Measurements from ENCODE around the gene ANKRD12.
A peak's percentile ranks its signal among the peaks of the same experiment; 100 is the strongest.
"Not testable (repeated sequence)": the region's sequence is repeated elsewhere in the genome, so short reads cannot be mapped to it uniquely, and the experiment has no call there.

The ANKRD12 gene

DNA sequence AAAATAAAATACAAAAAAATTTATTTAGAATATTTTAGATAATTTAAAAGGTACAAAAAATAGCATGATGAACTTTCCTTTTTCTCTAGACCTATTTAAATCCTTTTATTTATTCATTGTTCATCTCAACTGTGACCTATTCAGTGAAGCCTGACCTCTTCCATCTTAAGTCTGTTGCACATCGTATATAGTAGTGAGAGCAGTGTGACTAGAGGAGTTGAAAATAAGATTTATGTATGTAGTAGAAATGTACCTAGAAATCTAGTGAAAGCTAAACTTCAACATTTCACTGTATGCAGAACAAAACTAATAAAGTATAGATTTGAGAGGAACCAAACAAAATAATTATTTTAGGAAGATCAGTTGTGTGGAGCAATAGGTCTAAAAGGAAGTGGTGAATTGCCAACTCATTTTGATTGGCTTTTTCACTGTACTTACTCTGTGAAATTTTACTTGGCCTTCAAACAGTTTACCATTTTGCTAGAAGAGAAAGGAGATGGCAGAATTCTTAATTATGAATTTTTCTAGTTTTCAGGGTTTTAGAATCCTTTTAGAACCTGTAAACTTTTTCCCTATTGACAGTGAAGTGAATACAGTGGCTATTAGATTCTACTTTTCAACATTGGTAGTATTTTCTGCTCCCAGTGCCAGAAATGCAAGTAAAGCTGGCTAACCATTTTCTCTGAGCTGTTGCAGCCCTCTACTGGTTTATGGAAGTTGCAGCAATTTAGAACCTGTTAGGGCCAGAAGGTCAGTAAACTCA, 11.0 kb downstream of the ANKRD12 start:
- DNase-seq, result peak; percentile 23 to 77

DNA sequence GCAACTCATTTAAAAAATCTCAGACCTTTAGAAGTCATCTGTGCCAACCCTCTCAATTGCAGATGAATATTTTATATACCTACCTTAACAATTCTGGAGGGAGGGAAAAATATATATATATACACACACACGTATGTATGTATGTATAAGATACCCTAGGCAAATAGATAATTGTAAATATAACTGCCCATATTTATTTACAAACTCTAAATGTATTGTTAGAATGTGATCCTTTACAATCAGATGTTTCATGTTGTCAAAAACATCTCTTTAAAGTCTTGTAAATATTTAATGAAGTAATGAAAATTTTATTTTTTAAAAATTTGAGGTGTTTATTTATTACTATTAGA, 11.6 kb downstream of the ANKRD12 start:
- no peak for DNase-seq

DNA sequence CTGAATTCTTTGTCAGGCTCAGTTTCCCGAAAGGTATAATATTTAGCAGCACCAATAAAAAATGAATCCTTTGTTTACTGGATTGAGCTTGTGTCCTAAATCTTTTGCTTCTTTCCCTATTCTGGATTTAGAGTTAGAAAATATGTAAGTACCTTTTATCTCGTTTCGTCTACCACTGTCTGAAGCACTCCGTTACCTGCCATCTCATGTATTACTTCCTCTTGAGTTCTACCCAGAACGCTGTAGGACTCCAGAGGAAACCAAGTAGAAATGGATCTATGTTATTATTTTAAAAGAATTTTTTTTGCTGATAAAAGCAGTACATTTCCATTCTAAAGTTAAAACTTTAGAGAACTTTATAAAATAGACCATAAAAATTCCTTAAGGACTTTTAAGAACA, 13.5 kb downstream of the ANKRD12 start:
- DNase-seq, result no peak

DNA sequence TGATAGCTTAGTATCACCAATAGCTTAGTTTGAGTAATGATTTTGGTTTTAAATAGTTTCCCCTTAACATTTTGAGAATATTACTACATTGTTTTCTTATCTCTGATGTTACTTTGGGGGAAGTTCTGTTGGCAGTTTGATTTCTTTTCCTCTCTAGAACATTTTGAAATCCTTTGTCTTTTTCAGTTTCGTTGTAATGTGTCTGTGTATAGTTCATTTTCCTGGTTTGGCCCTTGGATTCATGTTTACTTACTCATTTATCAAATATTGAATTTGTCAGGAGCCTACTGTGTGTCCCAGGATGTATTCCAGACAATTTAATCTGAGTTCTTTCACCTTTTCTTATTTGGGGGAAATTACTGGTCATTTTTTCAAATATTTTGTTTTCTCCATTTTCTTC, 16.7 kb downstream of the ANKRD12 start:
- DNase-seq, result no peak

DNA sequence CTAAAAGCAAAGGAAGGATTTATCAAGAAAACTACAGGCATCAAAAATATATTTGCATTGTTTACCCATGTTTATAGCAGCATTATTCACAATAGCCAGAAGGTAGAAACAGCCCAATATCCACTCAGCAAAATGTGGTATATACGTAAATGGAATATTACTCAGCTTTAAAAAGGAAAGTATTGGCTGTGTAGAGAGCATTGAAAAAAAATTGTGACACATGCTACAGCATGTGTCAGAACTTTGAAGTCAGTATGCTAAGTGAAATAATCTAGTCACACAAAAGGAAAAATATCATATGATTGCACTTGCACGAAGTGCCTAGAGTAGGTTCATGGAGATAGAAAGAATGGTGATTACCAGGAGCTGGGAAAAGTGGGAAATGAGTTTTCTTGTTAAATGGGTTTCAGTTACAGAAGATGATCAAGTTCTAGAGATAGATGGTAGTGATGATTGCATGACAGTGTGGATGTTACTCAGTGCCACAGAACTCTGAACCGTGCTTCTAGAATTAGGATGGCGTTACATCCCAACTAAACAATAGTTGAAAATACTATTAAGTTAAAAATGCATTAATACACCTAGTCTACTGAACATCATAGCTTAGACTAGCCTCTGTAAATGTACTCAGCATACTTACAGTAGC, 20.1 kb downstream of the ANKRD12 start:
- no peak for DNase-seq

DNA sequence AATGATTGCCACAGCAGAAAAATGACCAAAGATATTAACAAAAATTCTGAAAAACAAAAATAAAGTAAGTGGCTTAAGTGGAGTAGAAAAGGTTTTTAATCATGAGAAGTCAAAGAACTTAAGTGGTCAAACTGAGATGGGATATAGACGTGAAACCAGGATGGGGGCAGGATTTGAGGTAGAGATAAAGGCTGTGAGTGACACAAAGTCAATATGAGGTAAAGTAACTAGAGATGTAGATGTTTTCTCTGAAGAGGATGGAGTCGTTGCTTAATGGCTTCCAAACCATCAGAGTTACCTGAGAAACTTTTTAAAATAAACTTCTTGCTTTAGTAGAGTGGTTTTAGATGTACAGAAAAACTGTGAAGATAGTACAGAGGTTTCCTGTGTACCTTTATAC, 21.2 kb downstream of the ANKRD12 start:
- DNase-seq, result no peak

DNA sequence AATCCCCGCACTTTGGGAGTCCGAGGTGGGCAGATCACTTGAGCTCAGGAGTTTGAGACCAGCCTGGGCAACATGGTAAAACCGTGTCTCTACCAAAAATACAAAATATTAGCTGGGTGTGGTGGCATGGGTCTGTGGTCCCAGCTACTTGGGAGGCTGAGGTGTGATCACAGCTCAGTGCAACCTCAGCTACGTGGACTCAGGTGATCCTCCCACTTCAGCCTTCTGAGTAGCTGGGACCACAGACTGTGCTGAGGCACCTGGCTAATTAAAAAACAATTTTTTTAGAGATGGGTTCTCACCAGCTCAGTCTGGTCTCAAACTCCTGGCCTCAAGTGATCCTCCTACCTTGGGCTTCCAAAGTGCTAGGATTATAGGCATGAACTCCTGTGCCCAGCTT, 23.4 kb downstream of the ANKRD12 start:
- DNase-seq, result no peak

DNA sequence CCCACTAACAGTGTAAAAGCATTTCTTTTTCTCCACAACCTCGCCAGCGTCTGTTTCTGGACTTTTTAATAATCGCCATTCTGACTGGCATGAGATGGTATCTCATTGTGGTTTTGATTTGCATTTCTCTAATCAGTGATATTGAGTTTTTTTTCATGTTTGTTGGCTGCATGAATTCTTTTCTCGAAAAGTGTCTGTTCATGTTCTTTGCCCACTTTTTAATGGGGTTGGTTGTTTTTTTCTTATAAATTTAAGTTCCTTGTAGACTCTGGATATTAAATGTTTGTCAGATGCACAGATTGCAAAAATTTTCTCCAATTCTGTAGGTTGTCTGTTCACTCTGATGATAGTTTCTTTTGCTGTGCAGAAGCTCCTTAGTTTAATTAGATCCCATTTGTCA, 26.1 kb downstream of the ANKRD12 start:
- DNase-seq, result not testable (repeated sequence)

DNA sequence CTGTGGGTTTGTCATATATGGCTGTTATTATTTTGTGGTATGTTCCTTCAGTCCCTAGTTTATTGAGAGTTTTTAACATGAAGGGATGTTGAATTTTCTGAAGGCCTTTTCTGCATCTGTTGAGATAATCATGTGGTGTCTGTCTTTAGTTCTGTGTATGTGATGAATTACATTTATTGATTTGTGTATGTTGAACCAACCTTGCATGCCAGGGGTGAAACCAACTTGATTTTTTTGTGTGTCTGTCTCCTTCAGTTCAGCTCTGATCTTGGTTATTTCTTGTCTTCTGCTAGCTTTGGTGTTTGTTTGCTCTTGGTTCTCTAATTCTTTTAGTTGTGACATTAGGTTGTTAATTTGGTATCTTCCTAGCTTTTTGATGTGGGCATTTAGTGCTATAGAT, 27.6 kb downstream of the ANKRD12 start:
- DNase-seq, result not testable (repeated sequence)

DNA sequence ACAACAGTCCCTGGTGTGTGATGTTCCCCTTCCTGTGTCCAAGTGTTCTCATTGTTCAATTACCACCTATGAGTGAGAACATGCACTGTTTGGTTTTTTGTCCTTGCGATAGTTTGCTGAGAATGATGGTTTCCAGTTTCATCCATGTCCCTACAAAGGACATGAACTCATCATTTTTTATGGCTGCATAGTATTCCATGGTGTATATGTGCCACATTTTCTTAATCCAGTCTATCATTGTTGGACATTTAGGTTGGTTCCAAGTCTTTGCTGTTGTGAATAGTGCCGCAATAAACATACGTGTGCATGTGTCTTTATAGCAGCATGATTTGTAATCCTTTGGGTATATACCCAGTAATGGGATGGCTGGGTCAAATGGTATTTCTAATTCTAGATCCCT, 29.3 kb downstream of the ANKRD12 start:
- not testable (repeated sequence) for DNase-seq

DNA sequence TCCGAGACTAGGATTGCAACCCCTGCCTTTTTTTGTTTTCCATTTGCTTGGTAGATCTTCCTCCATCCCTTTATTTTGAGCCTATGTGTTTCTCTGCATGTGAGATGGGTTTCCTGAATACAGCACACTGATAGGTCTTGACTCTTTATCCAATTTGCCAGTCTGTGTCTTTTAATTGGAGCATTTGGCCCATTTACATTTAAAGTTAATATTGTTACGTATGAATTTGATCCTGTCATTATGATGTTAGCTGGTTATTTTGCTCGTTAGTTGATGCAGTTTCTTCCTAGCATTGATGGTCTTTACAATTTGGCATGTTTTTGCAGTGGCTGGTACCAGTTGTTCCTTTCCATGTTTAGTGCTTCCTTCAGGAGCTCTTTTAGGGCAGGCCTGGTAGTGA, 32.9 kb downstream of the ANKRD12 start:
- DNase-seq, result not testable (repeated sequence)

DNA sequence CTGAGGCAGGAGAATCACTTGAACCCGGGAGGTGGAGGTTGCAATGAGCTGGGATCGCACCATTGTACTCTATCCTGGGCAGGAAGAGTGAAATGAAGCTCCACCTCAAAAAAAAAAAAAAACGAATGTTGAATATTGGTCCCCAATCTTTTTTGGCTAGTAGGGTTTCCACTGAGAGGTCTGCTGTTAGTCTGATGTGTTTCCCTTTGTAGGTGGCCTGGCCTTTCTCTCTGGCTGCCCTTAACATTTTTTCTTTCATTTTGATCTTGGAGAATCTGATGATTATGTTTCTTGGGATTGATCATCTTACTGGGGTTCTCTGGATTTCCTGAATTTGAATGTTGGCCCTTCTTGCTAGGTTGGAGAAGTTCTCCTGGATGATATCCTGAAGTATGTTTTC, 35.3 kb downstream of the ANKRD12 start:
- DNase-seq, result not testable (repeated sequence)

DNA sequence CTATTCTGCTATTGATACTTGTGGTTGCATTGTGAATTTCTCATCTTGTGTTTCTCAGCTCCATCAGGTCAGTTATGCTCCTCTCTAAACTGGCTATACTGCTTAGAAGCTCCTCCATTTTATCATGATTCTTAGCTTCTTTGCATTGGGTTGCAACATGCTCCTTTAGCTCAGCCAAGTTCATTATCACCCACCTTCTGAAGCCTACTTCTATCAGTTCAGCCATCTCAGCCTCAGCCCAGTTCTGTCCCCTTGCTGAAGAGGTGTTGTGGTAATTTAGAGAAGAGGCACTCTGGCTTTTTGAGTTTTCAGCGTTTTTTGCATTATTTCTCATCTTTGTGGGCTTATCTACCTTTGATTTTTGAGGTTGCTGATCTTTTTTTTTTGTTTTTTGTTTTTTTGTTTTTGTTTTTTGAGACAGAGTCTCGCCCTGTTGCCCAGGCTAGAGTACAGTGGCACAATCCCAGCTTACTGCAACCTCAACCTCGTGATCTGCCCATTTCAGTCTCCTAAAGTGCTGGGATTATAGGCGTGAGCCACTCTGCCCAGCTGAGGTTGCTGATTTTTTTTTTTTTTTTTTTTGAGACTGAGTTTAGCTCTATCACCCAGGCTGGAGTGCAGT, 36.0 kb downstream of the ANKRD12 start:
- DNase-seq, result no peak

DNA sequence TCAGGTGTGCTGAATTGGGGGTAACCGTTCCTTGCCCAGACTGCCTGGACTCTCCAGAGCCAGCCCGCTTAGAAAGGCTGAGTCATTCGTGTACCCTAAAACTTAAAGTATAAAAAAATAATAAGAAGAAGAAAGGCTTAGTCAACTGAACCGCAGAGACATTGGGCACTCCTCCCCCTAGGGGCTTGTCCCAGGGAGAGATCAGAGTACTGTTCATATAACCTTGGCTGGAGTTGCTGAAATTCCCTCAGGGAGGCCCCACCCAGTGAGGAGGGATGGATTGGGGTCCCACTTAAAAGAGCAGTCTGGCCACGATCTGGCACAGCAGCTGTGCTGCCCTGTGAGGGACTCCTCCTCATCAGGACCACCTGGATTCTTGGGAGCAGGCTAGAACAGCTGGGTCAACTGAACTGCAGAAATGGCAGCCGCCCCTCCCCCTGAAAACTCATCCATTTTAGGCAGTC, 37.2 kb downstream of the ANKRD12 start:
- peak in 1 of 2 experiments; percentile 61 for DNase-seq

DNA sequence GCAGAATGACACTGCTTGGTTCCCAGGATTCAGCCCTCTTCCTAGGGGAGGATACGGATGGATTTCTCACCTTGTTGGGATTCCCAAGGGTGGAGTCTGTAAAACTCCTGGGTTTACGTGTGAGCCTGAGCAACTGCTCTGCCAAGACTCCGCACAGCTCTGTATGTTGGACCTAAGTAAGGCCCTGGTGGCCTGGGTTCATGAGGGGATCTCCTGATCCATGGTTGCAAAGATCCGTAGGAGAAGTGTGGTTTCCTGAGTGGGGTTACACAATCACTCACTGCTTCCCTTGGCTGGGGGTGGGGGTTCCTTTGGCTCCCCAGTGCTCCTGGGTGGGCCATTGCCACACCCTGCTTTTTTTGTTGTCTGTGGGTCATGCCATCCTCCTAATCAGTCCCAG, 37.7 kb downstream of the ANKRD12 start:
- DNase-seq, result no peak

DNA sequence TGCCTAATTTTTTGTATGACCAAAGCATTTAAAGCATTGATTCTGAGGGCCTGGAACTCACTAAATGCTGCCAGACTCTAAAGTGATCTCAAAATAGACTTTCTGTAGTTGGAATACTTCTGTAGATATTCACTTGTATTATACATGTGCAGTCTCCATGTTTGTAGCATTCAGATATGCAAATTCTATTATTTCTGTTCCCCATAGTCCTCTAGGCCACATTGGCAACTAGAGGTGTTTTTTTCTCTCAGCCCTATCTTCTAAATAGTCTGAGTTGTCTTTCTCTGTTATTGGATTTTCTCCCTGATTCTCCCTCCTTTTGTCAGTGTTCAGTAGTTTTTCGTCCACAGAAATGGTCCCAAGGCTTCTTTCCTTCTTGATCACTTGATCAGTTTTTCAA, 38.5 kb downstream of the ANKRD12 start:
- no peak for DNase-seq

DNA sequence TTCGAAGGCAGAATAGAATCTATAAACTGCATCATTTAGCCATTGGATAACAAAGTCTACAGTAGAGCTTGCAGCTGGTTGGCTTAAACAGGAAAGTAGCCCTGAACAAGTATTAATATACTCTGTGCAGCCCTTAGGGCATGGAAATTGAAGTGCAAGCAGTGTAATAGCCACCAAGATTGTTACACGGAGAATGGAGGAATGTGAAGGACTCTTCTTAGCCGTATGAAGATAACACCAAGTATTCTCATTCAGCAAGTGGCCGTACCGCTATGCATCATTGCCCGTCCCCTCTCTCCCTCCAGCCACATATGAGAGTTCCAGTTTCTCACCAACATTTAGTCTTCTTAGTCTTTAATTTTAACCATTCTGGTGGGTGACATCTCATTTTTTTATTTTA, 40.5 kb downstream of the ANKRD12 start:
- DNase-seq, result no peak

DNA sequence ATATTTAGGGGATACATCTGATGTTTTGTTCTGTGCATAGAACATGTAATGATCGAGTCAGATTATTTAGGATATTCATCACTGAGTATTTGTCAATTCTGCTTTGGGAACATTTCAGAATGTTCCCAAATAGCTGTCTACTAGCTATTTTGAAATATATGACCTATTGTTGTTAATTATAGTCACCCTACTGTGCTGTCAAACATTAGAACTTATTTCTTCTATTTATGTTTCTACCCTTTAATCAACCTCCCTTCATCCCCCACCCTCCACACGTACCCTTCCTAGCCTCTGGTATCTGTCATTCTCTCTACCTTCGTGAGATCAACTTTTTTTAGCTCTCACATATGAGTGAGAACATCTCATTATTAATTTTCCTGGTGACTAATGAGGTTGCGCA, 40.9 kb downstream of the ANKRD12 start:
- DNase-seq, result no peak

DNA sequence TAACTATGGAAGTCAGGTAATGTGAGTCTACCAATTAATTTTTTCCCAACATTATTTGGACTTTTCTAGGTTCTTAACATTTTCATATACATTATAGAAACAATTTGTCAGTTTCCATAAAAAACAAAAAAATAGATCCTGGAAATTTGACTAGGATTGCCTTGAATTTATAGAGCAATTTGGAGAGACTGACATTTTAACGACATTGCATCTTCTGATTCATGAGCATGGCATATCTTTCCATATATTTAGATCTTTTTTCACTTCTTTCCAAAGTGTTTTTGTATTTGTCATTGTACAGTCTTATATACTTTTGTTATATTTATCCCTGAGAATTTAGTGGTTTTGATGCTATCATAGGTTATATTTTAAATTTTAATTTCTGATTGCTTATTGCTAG, 42.0 kb downstream of the ANKRD12 start:
- DNase-seq, result no peak

DNA sequence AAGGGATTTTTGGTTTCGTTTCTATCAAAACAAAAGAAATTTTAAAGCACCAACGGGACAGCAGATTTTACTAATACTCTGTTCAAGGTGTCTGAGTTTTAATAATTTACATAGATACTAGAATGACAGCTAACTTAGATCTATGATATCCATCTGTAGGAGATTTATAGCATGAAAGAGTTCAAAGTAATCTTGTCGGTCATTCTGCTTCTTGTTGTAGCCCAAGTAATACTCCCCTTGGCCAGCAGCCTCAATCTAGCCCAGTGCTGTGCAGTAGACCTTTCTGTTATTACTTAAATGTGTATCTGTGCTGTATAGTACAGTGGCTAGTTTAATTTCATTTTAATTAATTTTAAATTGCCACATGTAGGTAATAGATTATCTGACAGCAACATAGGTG, 44.7 kb downstream of the ANKRD12 start:
- DNase-seq, result no peak

DNA sequence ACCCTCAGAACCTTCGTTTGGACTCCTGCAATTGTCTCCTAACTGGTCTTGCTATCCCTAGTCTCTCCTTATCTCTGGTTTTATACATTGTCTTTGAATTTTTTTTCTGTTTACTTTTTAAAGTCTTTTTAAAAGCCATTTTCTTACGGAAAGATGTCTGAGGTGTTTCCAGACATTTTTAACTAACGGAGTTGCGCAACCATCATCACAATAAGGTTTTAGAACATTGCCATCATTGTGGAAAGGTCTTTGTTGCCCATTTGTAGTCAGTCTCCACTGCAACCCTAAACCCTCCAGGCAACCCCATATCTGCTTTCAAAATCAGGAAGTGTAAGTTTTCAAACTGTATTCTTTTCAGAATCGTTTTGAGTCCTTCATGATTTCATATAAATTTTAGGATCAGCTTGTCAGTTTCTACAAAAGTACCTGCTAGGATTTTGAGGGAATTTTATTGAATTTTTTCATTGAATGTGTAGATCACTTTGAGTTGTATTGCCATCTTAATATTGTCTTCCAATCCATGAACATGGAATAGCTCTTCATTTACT, 46.3 kb downstream of the ANKRD12 start:
- DNase-seq, result no peak

DNA sequence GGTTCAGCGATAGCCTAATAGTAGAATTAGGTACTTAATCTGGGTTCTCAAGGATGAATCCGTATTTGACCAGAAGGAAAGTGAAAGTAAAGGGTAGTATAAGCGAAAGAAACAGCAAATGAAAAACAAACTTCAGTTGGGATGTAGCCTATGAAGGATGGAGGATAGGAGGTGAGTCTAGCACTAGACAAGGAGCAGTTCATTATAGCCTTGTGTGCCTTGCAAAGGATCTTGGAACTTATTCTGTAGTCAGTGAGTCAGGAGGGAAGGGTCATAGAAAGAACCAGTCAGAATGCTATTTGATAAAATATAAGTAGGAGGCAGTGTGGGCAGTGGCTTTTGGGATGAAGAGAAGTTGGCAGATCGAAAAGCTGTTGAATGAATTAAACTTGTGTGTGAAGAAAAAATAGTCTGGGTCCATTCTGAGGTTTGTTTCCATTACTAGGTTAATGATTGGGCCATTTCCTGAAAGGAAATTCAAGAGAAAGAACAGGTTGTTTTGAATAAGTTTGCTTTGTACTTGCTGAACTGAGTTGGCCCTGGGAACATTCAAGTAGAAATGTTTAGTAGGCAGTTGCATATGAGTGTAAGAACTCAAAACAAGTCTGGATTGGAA, 48.5 kb downstream of the ANKRD12 start:
- no peak for DNase-seq
